Pulmonary artery endothelial cell (primary cell): ENCODE data around the gene COL8A1. TPM values are rescaled to one million over a fixed set of nuclear protein-coding genes. Genes with fewer than 3 reads are reported as not detected.

Experiments
- DNase-seq: peaks from one replicate; pipeline ENCODE4 v3.0.0-alpha.2; 2011; ENCODE audit warnings: low read depth, low spot score
- total RNA-seq: library from RNA; depleted of rRNA; stranded (reverse); fragments of >200 nt; gene quantifications from 2 replicates; pipeline ENCODE4 v1.2.3, GENCODE V29; 2014

COL8A1 gene
- total RNA-seq, 1 donor from 2014 or later, result 251 TPM

- peak; percentile 57 for DNase-seq
These were observed 854 bp upstream of the COL8A1 start for GRCh38 chr3:99637368-99638111.

- DNase-seq, result no peak
These were observed 1.2 kb downstream of the COL8A1 start for GRCh38 chr3:99639579-99639978.

- no peak for DNase-seq
These were observed 1.9 kb downstream of the COL8A1 start for GRCh38 chr3:99640214-99640851.

- DNase-seq, result no peak
These were observed 3.1 kb downstream of the COL8A1 start for GRCh38 chr3:99641480-99641879.

- DNase-seq, result no peak
These were observed 3.6 kb downstream of the COL8A1 start for GRCh38 chr3:99641982-99642381.

- DNase-seq, result no peak
These were observed 5.6 kb downstream of the COL8A1 start for GRCh38 chr3:99644017-99644416.

GRCh38 chr3:99644746-99645145 is 6.4 kb downstream of the COL8A1 start:
- DNase-seq, result no peak

- no peak for DNase-seq
These were observed 7.1 kb downstream of the COL8A1 start for GRCh38 chr3:99645277-99646106.

GRCh38 chr3:99646107-99646435 is 7.7 kb downstream of the COL8A1 start:
- DNase-seq, result no peak

- DNase-seq, result peak; percentile 47
These were observed 8.7 kb downstream of the COL8A1 start for GRCh38 chr3:99647081-99647480.

- DNase-seq, result no peak
These were observed 9.7 kb downstream of the COL8A1 start for GRCh38 chr3:99648101-99648500.

GRCh38 chr3:99648516-99648915 is 10.1 kb downstream of the COL8A1 start:
- DNase-seq, result no peak

GRCh38 chr3:99651531-99651930 is 13.1 kb downstream of the COL8A1 start:
- DNase-seq, result peak; percentile 63

- no peak for DNase-seq
These were observed 18.2 kb downstream of the COL8A1 start for GRCh38 chr3:99656624-99657023.

- no peak for DNase-seq
These were observed 19.9 kb downstream of the COL8A1 start for GRCh38 chr3:99658274-99658673.

- peak; percentile 62 for DNase-seq
These were observed 20.6 kb downstream of the COL8A1 start for GRCh38 chr3:99659032-99659431.

- peak; percentile 58 for DNase-seq
These were observed 21.6 kb downstream of the COL8A1 start for GRCh38 chr3:99659951-99660350.

- no peak for DNase-seq
These were observed 24.6 kb downstream of the COL8A1 start for GRCh38 chr3:99662838-99663570.

- no peak for DNase-seq
These were observed 25.6 kb downstream of the COL8A1 start for GRCh38 chr3:99663977-99664376.

- DNase-seq, result no peak
These were observed 26.6 kb downstream of the COL8A1 start for GRCh38 chr3:99665017-99665416.

- no peak for DNase-seq
These were observed 27.8 kb downstream of the COL8A1 start for GRCh38 chr3:99666201-99666600.

GRCh38 chr3:99668044-99668443 is 29.6 kb downstream of the COL8A1 start:
- no peak for DNase-seq
